ENCODE results near the gene JAKMIP3.

- TF ChIP-seq CTCF (conservative IDR thresholded peaks at IDR 0.05) (no peak), EZH2 (IDR thresholded peaks at IDR 0.05; ENCODE audit: low read depth) (no peak)
Observed at GRCh38 chr10:132057191-132057681, 8.5 kb upstream of the JAKMIP3 start.
